ENCODE measurements around the gene CSNK1A1. TPM values are rescaled to one million over a fixed set of nuclear protein-coding genes. Genes with fewer than 3 reads are reported as not detected.
"Not testable (repeated sequence)": the region's sequence is repeated elsewhere in the genome, so short reads cannot be mapped to it uniquely, and the experiment has no call there.

Gene CSNK1A1
- total RNA-seq, 4 donors from 2014 or later = 264 to 414 (median 344) TPM

GRCh38 chr5:149472399-149472798, 78.8 kb downstream of the CSNK1A1 start:
- Histone ChIP-seq H3K4me3 (no peak overlapping the region), H3K27ac (peak overlapping the region in 2 of 4 donors; percentile 44 to 78), H3K4me1 (peaks cover 0 to 29% (median 13%) of the 10 kb centered on the region in 3 donors), H3K36me3 (no peaks in the 10 kb centered on the region), H3K27me3 (no peaks in the 10 kb centered on the region), H3K9me3 (no peaks in the 10 kb centered on the region)
- WGBS, 2 donors (ENCODE audit: low coverage in 1 of 2) = 87% methylated on average over 6 of the region's 7 CpGs; no CpG with 5 or more reads in 1 of the 2 donors
- no peak for TF ChIP-seq CTCF (IDR thresholded peaks at IDR 0.05)
- TF ChIP-seq EP300 (IDR thresholded peaks at IDR 0.05) = no peak
- no peak for TF ChIP-seq POLR2A (IDR thresholded peaks at IDR 0.05)
- TF ChIP-seq POLR2AphosphoS5 (IDR thresholded peaks at IDR 0.05) = no peak
- no peak for ATAC-seq

DNA sequence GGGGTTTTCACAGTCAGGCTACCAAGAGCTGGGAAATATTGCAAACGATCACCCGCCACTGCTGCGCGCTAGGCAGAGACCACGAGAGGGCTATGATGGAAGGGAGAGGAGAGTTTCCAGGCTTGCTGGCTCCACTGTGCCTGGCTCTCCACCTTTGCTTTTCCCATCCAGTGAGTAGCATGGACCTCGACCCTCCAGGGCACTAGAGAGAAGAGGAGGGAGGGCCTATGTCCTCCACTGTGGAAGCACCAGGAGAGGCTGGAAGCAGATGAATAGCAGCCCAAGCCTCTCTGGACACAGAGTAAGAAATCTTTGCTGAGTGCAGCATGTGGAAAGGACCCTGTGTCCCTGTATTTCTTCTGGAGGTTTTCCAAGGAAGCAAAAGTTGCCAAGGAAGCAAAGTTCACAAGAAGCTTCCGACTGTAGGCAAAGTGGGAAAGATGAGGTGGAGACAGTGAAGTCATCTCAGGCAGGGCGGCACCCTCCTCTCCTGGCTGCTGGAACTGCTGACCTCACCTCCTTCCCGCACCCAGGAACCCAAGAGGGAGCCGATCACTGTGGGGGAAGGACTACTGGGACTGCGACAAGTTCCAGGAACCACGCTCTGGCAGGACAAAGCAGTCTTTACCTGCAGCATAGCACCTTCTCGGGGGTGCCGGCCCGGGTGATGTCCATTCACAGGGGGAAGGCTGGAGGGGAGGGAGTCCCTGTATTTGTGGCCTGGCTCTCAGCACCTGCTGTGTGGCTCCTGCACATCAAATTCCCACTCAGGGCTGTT, 79.6 kb downstream of the CSNK1A1 start:
- no peaks in the 10 kb centered on the region for H3K9me3 ChIP-seq
- peak; percentile 73 for ATAC-seq
- H3K4me3 ChIP-seq = no peak overlapping the region
- TF ChIP-seq POLR2A (IDR thresholded peaks at IDR 0.05) = no peak
- TF ChIP-seq POLR2AphosphoS5 (IDR thresholded peaks at IDR 0.05) = peak; percentile 93
- no peaks in the 10 kb centered on the region for H3K27me3 ChIP-seq
- H3K4me1 ChIP-seq = peaks cover 0 to 35% (median 13%) of the 10 kb centered on the region in 3 donors
- no peaks in the 10 kb centered on the region for H3K36me3 ChIP-seq
- 0 to 80% methylated on average over 1 to 7 of the region's 15 CpGs for WGBS, 2 donors (ENCODE audit: low coverage in 1 of 2)
- peak overlapping the region in 3 of 4 donors; percentile 44 to 78 (median 71) for H3K27ac ChIP-seq

GRCh38 chr5:149470942-149471341, 80.3 kb downstream of the CSNK1A1 start:
- H3K27ac ChIP-seq = peak overlapping the region in 3 of 4 donors; percentile 44 to 78 (median 71)
- no peaks in the 10 kb centered on the region for H3K27me3 ChIP-seq
- H3K9me3 ChIP-seq = no peaks in the 10 kb centered on the region
- no peak for TF ChIP-seq EP300 (IDR thresholded peaks at IDR 0.05)
- TF ChIP-seq POLR2AphosphoS5 (IDR thresholded peaks at IDR 0.05) = no peak
- no peak for ATAC-seq
- peaks cover 0 to 42% (median 13%) of the 10 kb centered on the region in 3 donors for H3K4me1 ChIP-seq
- H3K4me3 ChIP-seq = no peak overlapping the region
- H3K36me3 ChIP-seq = no peaks in the 10 kb centered on the region
- WGBS, 2 donors (ENCODE audit: low coverage in 1 of 2) = 91 to 100% methylated on average over 1 to 6 of the region's 6 CpGs

- H3K27me3 ChIP-seq = no peaks in the 10 kb centered on the region
- no peak for ATAC-seq
- H3K4me1 ChIP-seq = peaks cover 3 to 37% (median 21%) of the 10 kb centered on the region in 3 donors
- H3K9me3 ChIP-seq = no peaks in the 10 kb centered on the region
- H3K36me3 ChIP-seq = no peaks in the 10 kb centered on the region
- H3K27ac ChIP-seq = peak overlapping the region in 3 of 4 donors; percentile 80 to 83 (median 81)
- peak; percentile 28 for TF ChIP-seq POLR2AphosphoS5 (IDR thresholded peaks at IDR 0.05)
- no peak for TF ChIP-seq EP300 (IDR thresholded peaks at IDR 0.05)
- no peak overlapping the region for H3K4me3 ChIP-seq
- WGBS, 2 donors (ENCODE audit: low coverage in 1 of 2) = 46 to 72% methylated on average over 4 to 8 of the region's 17 CpGs
Observed at GRCh38 chr5:149466457-149466972, 84.7 kb downstream of the CSNK1A1 start.

GRCh38 chr5:149464796-149465489, 86.3 kb downstream of the CSNK1A1 start:
- Histone ChIP-seq H3K27ac (peak overlapping the region; percentile 80 to 83 (median 82)), H3K27me3 (no peaks in the 10 kb centered on the region), H3K4me3 (no peak overlapping the region), H3K36me3 (no peaks in the 10 kb centered on the region), H3K9me3 (no peaks in the 10 kb centered on the region), H3K4me1 (peaks cover 3 to 31% (median 12%) of the 10 kb centered on the region in 3 donors)
- TF ChIP-seq CTCF (IDR thresholded peaks at IDR 0.05) = no peak
- peak; percentile 37 for TF ChIP-seq POLR2AphosphoS5 (IDR thresholded peaks at IDR 0.05)
- ATAC-seq = peak; percentile 90
- WGBS, 2 donors (ENCODE audit: low coverage in 1 of 2) = 17 to 25% methylated on average over 6 to 7 of the region's 8 CpGs

DNA sequence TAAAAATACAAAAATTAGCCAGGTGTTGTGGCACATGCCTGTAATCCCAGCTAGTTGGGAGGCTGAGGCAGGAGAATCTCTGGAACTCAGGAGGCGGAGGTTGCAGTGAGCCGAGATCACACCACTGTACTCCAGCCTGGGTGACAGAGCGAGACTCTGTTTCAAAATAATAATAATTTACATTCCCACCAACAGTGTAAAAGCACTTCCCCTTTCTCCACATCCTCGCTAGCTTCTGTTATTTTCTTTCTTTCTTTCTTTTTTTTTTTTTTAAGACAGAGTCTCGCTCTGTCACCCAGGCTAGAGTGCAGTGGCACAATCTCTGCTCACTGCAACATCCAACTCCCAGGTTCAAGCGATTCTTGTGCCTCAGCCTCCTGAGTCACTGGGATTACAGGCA, 89.3 kb downstream of the CSNK1A1 start:
- peaks cover 3 to 34% (median 12%) of the 10 kb centered on the region in 3 donors for H3K4me1 ChIP-seq
- H3K4me3 ChIP-seq, H3K27ac ChIP-seq, H3K9me3 ChIP-seq, H3K36me3 ChIP-seq, H3K27me3 ChIP-seq, ATAC-seq: not testable (repeated sequence)
- WGBS, 2 donors (ENCODE audit: low coverage in 1 of 2) = 83% methylated on average over 6 of the region's 6 CpGs; no CpG with 5 or more reads in 1 of the 2 donors

Data from gastroesophageal sphincter (tissue), 4 donors.